GM19351 (cell line): ENCODE data around the gene SHH.
"Not testable (repeated sequence)": the region's sequence is repeated elsewhere in the genome, so short reads cannot be mapped to it uniquely, and the experiment has no call there.

Source experiments
- ATAC-seq: cut with Tn5 transposase; IDR thresholded peaks from one replicate; pipeline ENCODE4 v1.9.1; 2021; ENCODE audit warnings: mild to moderate bottlenecking, moderate library complexity; ENCODE audit not compliant: unreplicated experiment

SHH gene

GRCh38 chr7:155843426-155844018 is 31.3 kb upstream of the SHH start:
- no peak for ATAC-seq

- ATAC-seq, result no peak
These were observed 30.4 kb upstream of the SHH start for GRCh38 chr7:155842496-155843265.

- no peak for ATAC-seq
These were observed 28.6 kb upstream of the SHH start for GRCh38 chr7:155840909-155841308.

- ATAC-seq, result no peak
These were observed 28.1 kb upstream of the SHH start for GRCh38 chr7:155840262-155840885.

- no peak for ATAC-seq
These were observed 27.2 kb upstream of the SHH start for GRCh38 chr7:155839461-155839860.

- not testable (repeated sequence) for ATAC-seq
These were observed 26.0 kb upstream of the SHH start for GRCh38 chr7:155838312-155838711.

GRCh38 chr7:155837126-155837479 is 24.8 kb upstream of the SHH start:
- no peak for ATAC-seq

GRCh38 chr7:155836216-155837125 is 24.2 kb upstream of the SHH start:
- ATAC-seq, result no peak

GRCh38 chr7:155835446-155836215 is 23.4 kb upstream of the SHH start:
- ATAC-seq, result no peak

- no peak for ATAC-seq
These were observed 22.3 kb upstream of the SHH start for GRCh38 chr7:155834486-155835048.

GRCh38 chr7:155833651-155834050 is 21.4 kb upstream of the SHH start:
- ATAC-seq, result no peak

- ATAC-seq, result no peak
These were observed 20.3 kb upstream of the SHH start for GRCh38 chr7:155832581-155832981.

- ATAC-seq, result no peak
These were observed 19.7 kb upstream of the SHH start for GRCh38 chr7:155831807-155832524.

- no peak for ATAC-seq
These were observed 18.9 kb upstream of the SHH start for GRCh38 chr7:155830961-155831806.

GRCh38 chr7:155829796-155830470 is 17.7 kb upstream of the SHH start:
- no peak for ATAC-seq

- ATAC-seq, result no peak
These were observed 13.1 kb upstream of the SHH start for GRCh38 chr7:155825336-155825735.

- ATAC-seq, result no peak
These were observed 12.1 kb upstream of the SHH start for GRCh38 chr7:155824227-155824886.

GRCh38 chr7:155821851-155822250 is 9.6 kb upstream of the SHH start:
- no peak for ATAC-seq
